Measurements from ENCODE around the gene IQCK. TPM values are rescaled to one million over a fixed set of nuclear protein-coding genes. Genes with fewer than 3 reads are reported as not detected.

The IQCK gene
- total RNA-seq, 2 donors from 2014 or later = 7.5 to 14.4 TPM

DNA sequence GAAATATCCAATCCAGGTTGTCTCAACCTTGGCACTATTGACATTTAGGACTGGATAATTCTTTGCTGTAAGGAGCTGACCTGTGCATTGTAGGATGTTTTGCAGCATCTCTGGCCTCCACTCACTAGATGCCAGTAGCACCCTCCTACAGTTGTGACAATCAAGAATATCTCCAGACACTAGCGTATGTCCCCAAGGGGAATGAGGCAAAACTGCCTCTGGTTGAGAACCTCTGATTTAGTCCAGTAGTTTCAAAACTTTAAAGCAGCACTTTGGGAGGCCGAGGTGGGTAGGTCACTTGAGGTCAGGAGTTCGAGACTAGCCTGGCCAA, 48.4 kb downstream of the IQCK start:
- TF ChIP-seq, protein P1, sequence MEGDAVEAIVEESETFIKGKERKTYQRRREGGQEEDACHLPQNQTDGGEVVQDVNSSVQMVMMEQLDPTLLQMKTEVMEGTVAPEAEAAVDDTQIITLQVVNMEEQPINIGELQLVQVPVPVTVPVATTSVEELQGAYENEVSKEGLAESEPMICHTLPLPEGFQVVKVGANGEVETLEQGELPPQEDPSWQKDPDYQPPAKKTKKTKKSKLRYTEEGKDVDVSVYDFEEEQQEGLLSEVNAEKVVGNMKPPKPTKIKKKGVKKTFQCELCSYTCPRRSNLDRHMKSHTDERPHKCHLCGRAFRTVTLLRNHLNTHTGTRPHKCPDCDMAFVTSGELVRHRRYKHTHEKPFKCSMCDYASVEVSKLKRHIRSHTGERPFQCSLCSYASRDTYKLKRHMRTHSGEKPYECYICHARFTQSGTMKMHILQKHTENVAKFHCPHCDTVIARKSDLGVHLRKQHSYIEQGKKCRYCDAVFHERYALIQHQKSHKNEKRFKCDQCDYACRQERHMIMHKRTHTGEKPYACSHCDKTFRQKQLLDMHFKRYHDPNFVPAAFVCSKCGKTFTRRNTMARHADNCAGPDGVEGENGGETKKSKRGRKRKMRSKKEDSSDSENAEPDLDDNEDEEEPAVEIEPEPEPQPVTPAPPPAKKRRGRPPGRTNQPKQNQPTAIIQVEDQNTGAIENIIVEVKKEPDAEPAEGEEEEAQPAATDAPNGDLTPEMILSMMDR (IDR thresholded peaks at IDR 0.05) = no peak
- Histone ChIP-seq H3K27ac (no peak overlapping the region), H3K27me3 (no peaks in the 10 kb centered on the region)

DNA sequence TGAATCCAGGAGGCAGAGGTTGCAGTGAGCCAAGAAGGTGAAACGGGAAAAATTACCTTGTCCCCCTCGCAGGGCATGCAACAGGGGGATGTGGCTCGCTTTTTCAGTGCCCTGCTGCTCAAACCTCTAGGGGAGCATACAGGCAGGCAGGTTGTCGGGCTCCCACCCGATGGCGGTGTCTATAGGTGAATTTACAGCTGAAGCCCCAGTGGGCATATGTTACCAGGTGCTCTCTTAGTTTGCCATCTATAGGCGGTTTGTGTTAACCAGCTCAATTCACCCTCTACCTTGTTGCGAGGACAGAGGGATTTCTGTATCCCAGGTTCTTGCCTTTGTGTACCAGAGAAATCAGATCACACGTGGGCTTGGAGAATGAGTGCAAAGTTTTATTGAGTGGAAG, 48.9 kb downstream of the IQCK start:
- Histone ChIP-seq H3K27me3 (no peaks in the 10 kb centered on the region), H3K27ac (no peak overlapping the region), H3K4me1 (peaks cover 0 to 18% of the 10 kb centered on the region in 2 donors), H3K4me3 (no peak overlapping the region), H3K9me3 (no peaks in the 10 kb centered on the region), H3K36me3 (peaks cover 4% of the 10 kb centered on the region)
- TF ChIP-seq, protein P1 (IDR thresholded peaks at IDR 0.05) = no peak
- no peak for DNase-seq (ENCODE audit: low spot score)

More for the DNA sequence above, 48.4 kb downstream of the IQCK start:
- Histone ChIP-seq H3K9me3 (no peaks in the 10 kb centered on the region), H3K4me1 (peaks cover 0 to 18% of the 10 kb centered on the region in 2 donors), H3K4me3 (no peak overlapping the region), H3K36me3 (peaks cover 4% of the 10 kb centered on the region)
- DNase-seq (ENCODE audit: low spot score) = no peak

DNA sequence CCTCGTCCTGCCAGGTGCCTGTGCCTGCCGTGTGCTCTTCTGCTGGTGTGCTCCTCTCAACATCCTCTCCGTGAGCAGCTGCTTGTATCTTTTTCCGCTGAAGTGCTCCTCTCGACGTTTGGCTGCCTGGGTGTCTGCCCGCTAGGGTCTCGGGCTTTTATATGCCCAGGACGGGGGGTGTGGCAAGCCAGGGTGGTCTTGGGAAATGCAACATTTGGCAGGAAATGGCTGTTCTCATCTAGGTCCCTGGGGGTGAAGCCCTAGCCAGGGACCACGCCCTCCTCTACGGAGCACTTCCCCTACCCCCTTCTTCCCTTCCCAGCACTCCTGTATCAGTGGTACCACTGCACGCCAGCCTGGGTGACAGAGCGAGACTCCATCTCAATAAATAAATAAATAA, 49.4 kb downstream of the IQCK start:
- no peak for DNase-seq (ENCODE audit: low spot score)
- Histone ChIP-seq H3K27me3 (no peaks in the 10 kb centered on the region), H3K4me1 (peaks cover 0 to 18% of the 10 kb centered on the region in 2 donors), H3K9me3 (no peaks in the 10 kb centered on the region), H3K27ac (no peak overlapping the region), H3K4me3 (no peak overlapping the region), H3K36me3 (peaks cover 4% of the 10 kb centered on the region)
- TF ChIP-seq, protein P1 (IDR thresholded peaks at IDR 0.05) = no peak

DNA sequence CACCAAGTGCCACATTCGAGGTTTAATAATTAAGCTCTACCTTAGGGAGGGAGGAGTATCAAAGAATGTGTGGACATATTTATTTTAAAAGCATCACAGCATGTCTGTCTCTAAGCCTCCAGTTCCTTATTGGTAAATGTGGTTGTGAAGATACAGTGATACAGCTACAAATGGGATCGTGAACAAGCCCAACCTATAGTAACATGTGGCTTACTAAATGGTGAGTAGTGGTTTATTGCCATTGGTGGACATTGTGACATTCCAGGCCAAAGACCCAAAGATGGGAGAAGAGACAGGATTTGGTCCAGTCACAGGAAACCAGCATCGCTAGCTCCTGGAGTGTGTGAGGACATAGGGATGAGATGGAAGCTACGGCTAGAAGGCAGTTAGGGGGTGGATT, 51.2 kb downstream of the IQCK start:
- Histone ChIP-seq H3K4me1 (peaks cover 0 to 18% of the 10 kb centered on the region in 2 donors), H3K4me3 (no peak overlapping the region), H3K9me3 (no peaks in the 10 kb centered on the region), H3K36me3 (peaks cover 4% of the 10 kb centered on the region), H3K27ac (no peak overlapping the region), H3K27me3 (no peaks in the 10 kb centered on the region)
- no peak for DNase-seq (ENCODE audit: low spot score)
- TF ChIP-seq, protein P1 (IDR thresholded peaks at IDR 0.05) = no peak

DNA sequence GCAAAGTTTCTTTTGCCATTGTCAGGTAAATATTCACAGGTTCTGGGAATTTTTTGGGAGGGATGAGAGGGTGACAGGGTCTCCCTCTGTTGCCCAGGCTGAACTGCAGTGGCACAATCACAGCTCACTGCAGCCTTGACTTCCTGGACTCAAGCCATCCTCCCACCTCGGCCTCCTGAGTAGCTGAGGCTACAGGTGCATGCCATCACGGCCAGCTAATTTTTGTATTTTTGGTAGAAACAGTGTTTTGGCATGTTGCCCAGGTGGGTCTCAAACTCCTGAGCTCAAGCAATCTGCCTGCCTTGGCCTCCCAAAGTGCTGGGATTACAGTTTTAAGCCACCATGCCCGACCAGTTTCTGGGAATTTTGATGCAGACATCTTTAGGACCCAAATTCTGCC, 53.0 kb downstream of the IQCK start:
- no peaks in the 10 kb centered on the region for H3K9me3 ChIP-seq
- peaks cover 4% of the 10 kb centered on the region for H3K36me3 ChIP-seq
- no peak for DNase-seq (ENCODE audit: low spot score)
- no peak overlapping the region for H3K4me3 ChIP-seq
- H3K27me3 ChIP-seq = no peaks in the 10 kb centered on the region
- TF ChIP-seq, protein P1 (IDR thresholded peaks at IDR 0.05) = no peak
- no peak overlapping the region for H3K27ac ChIP-seq
- H3K4me1 ChIP-seq = peaks cover 0 to 10% of the 10 kb centered on the region in 2 donors

DNA sequence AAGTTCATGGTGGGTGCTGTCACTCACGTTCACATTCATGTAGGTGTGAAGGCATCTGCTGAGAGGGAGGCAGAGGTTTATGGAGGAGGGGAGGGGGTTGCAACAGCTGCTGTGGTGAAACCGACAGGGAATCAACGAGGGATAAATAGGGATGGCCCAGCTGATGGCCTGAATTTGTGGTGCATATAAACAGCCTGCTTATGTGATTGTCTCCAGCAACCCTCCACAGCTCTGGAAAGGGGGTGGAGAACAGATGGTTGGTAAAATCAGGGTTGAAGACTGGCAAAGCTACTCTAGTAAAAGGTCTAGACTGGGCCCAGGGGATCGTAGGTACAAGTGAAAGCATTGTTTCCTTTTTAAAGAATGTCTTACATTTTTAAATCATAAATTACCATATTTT, 53.7 kb downstream of the IQCK start:
- Histone ChIP-seq H3K27me3 (no peaks in the 10 kb centered on the region), H3K27ac (no peak overlapping the region), H3K4me1 (peaks cover 0 to 2% of the 10 kb centered on the region in 2 donors), H3K36me3 (peaks cover 4% of the 10 kb centered on the region), H3K4me3 (no peak overlapping the region), H3K9me3 (no peaks in the 10 kb centered on the region)
- DNase-seq (ENCODE audit: low spot score) = no peak
- TF ChIP-seq, protein P1 (IDR thresholded peaks at IDR 0.05) = no peak

Data from right atrium auricular region (tissue), 2 donors.